ENCODE data around the gene VARS2.
"Not testable (repeated sequence)": the region's sequence is repeated elsewhere in the genome, so short reads cannot be mapped to it uniquely, and the experiment has no call there.

The VARS2 gene

DNA sequence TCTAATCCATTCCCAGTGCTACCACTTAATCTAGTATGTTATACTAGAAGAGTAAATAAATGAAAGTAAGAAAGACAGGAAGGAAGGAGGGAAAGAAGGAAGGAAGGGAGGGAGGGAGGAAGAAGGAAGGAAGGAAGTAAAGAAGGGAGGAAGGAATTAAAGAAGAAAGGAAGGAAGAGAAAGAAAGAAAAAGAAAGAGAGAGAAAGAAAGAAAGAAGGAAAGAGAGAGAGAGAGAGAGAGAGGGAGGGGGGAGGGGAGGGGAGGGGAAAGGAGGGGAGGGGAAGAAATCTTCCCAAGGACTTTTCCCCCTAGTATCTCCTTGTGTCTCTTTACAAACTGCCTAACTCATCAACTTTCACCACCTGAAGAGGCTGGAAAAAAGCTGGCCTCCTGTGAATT lies 48.7 kb downstream of the VARS2 start:
- DNase-seq (ENCODE audit: low spot score): no peak

DNA sequence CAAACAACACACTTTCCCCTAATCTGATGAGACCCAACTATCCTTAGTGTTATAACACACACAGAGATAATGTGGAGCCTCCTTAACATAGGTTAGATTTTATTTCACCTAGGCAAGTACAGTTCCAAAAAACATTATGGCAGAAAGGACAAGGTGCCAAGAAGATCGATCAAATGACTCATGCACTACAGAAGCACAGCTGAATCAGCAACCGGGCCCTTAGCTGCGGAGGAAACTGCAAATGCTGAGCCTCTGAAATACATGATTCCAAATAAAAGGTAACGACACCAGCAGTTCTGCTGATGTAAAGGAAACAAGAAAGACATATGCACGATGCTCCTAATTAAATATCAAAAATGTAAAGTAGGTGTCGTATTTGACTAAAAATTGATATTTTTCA lies 49.6 kb downstream of the VARS2 start:
- DNase-seq (ENCODE audit: low spot score): no peak

DNA sequence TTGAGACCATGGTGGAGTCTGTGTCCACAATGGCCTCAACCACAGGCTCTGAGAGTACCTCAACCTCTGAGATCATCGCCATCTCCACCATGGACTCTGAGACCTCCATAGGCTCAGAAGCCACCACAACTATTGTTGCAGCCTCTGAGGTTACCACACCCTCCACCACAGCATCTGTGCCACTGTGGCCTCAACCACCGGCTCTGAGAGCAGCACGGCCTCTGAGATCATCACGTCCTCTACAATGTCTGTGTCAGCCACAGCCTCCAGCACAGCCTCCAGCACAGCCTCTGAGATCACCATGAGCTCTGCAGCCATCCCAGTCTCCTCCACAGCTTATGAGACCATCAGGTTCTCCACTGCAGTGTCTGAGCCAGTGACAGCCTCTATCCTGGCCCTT lies 50.0 kb downstream of the VARS2 start:
- DNase-seq (ENCODE audit: low spot score): no peak

DNA sequence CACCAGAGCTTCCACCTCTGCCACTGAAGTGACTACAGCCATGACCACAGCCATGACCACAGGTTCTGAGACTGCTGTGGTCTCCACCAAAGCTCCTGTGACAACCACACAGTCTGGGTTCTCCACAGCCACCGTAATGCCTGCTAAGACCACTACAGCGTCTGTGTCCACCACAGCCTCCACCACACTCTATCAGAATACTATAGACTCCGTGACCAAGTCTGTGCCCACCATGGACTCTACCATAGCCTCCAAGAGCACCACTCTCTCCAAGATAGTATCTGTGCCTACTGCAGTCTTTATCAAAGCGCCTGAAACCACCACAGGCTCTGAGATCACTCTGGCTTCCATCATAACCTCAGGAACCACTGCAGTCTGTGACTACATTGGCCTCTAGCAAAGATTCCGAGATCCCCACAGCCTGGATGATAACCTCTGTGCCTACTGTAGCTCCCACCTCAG lies 51.1 kb downstream of the VARS2 start:
- DNase-seq (ENCODE audit: low spot score): no peak

DNA sequence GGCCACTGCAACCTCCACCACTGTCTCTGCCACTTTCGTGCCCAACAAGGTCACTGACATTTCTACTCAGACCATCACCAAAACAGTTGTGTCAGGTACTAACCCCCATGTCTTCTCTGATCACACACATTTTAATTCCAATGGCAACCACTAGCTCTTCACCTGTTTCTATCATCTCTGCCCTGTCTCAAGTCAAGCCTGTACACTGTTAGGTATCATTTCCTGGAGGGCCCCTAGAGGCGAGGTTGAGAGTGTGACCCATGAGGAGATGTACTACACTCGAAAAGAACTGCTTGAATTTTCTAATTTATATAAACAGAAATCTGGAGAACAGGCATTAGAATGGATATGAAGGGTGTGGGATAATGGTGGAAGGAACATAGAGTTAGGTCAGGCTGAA lies 52.1 kb downstream of the VARS2 start:
- DNase-seq (ENCODE audit: low spot score): no peak

DNA sequence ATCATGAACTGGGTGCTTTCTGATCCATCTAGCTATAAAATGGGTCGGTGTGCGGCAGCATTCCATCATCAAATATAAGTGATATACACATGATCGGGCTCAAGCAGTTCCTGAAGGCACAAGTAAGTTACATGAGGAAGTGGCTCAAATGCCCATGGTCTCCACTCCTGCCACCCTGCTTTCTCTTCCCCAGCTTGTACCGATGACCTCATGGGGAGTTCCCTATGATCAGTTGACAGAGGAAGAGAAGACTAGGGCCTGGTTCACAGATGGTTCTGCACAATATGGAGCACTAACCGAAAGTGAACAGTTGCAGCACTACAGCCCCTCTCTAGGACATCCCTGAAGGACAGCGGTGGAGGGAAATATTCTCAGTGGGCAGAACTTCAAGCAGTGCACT lies 55.1 kb downstream of the VARS2 start:
- not testable (repeated sequence) for DNase-seq (ENCODE audit: low spot score)

DNA sequence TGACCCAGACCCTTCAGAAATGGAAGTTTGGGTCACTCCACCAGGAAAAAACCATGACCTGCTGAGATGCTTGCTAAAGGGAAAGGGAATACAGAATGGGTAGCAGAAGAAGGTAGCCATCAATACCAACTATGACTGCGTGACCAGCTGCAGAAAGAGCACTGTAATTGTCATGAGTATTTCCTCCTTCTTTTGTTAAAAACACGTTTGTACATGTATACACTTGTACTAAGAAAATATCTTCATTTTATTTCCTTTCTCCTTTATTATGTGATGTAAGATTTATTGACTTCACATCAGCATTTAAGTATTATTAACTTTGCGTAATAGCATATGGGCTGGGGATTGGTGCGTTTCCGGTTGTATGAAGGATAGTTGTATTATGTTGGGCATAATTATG lies 56.9 kb downstream of the VARS2 start:
- DNase-seq (ENCODE audit: low spot score): no peak

DNA sequence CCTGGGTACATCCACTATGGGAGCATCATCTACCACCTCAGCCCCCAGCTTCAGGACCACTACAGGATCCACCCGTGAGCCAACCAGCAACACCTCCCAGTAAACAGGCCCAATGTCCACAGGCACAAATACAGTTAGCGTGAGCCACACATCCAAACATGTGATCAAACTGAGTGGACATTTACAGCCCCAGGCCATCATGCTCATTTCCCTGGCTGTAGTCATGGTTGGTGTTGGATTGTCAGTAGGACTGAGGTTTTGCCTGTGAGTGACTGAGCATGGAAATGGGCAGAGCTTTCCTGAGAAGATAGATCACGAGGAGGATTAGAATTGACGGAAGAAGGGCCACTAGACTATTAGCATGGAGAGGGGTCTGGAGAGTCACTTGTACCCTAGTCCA lies 58.8 kb downstream of the VARS2 start:
- DNase-seq (ENCODE audit: low spot score): no peak

DNA sequence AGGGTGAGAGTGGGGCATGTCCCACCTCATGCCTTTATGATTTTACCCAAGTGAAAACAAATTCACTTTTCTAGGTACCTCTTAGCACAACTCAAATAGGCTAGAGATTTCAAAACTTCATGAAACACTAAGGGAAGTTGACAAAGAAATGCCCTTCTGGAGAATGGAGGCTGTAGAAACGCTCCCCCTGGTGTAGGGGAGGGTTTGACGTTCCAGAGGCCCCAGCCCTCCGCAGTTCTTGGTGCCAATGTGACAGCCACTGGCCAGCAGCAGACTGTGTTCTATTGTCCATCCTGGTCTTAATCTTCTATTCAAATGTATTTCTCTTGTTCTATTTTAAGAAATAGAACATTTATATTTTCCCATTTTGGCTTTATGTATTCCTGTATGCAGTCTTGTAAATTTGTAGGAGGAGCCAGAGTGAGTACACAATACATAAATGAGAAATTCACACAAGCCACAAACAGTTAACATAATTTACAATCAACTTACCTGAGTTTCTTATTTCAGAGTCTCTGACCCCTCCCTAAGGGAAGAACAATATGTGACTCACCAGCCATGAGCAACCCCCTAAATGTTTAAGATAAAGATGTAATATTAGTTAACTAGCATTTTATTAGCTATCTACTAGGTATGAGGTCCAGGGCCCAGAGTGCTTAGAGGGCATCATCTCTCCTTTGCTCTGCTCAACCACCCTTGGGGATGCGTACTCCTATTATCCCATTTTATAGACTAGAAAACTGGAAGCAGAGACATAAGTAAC lies 60.6 kb downstream of the VARS2 start:
- DNase-seq (ENCODE audit: low spot score): no peak
